ENCODE results near the gene IL1RAPL2.
A peak's percentile ranks its signal among the peaks of the same experiment; 100 is the strongest.

IL1RAPL2 gene

DNA sequence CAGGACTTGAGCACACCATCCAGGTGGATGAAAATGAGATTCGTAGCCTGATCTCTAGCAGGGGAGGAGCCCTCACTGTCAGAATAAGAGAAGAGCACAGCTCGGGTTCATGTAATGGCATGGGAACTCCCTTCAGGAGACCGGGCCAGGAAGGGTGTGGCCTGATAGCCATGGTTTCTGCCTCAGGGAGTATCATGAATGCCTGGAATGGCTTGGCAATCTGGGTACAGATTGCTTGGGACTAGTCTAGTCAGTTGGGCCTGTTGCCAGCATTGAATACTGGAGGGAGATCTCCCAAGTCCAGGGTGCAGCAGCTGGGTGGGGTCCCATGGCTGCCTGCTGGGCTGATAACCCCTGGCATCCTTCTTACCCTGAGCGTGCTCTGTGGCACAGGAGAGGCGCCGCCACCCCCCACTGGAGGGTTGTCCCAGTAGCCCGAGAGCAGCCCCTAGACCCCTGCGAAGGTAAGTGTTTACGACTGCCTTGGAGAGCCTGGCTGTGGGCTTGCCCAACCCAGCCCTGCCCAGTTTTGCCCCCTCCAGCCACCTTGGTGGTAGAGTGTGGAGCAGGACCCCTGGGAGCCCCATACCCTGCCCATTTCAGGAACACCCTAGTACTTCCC is 355.7 kb downstream of the IL1RAPL2 start:
- H3K27me3 ChIP-seq (replicated peaks; ENCODE audit: control insufficient read depth, insufficient read depth, low read length), result no peaks in the 10 kb centered on the region
- DNase-seq (ENCODE audit: extremely low read depth, insufficient read length), result peak; percentile 25
- TF ChIP-seq CTCF (IDR thresholded peaks at IDR 0.05; ENCODE audit: insufficient read depth, low read length, poor library complexity, severe bottlenecking), result no peak
- H3K4me3 ChIP-seq (replicated peaks; ENCODE audit: low read depth, low read length), result no peak overlapping the region
- H3K36me3 ChIP-seq (ENCODE audit: control insufficient read depth, insufficient read depth, low read length), result no peaks in the 10 kb centered on the region

DNA sequence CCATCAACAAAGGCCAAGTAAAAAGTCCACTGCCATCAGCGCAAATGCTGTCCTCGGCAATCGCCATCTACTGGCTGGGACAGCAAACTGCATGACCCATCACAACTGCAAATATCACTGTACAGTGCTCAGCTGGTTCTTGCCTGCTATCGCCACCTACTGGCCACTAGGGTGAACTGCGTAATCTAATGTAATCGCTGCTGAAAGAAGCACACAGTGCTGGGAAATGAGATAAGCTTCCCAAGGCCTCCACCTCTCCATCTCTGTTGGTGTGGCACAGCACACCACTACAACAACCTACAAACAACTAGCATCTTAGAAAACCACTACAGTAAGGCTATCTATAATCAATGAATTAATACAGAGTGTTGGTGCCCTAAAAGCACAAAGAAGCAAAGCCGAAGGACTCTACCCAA is 356.2 kb downstream of the IL1RAPL2 start:
- no peak for DNase-seq (ENCODE audit: extremely low read depth, insufficient read length)
- TF ChIP-seq CTCF (IDR thresholded peaks at IDR 0.05; ENCODE audit: insufficient read depth, low read length, poor library complexity, severe bottlenecking), result peak; percentile 100

DNA sequence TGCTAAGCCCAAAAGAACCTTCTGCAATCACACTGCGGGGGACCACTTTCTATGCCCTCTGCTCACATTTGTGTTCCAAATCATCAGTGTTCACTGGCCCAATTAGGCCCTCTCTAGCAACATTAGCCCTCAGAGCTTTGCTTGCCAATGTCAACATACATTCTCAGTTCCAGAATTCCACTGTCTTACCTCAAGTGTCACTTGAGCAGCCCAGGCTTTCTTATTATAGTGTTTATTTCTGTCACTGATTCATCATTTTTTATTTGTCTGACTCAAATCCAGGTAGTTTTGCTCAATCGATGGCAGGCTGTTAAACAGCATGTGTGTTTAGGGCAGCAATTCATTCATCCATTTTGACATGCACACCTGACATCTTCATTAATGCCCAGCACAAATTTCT is 363.3 kb downstream of the IL1RAPL2 start:
- H3K27me3 ChIP-seq (replicated peaks; ENCODE audit: control insufficient read depth, insufficient read depth, low read length), result no peaks in the 10 kb centered on the region
- no peaks in the 10 kb centered on the region for H3K36me3 ChIP-seq (ENCODE audit: control insufficient read depth, insufficient read depth, low read length)
- no peak for TF ChIP-seq CTCF (IDR thresholded peaks at IDR 0.05; ENCODE audit: insufficient read depth, low read length, poor library complexity, severe bottlenecking)
- no peak overlapping the region for H3K4me3 ChIP-seq (replicated peaks; ENCODE audit: low read depth, low read length)
- DNase-seq (ENCODE audit: extremely low read depth, insufficient read length), result no peak

More for the DNA sequence above, 356.2 kb downstream of the IL1RAPL2 start:
- H3K4me3 ChIP-seq (replicated peaks; ENCODE audit: low read depth, low read length), result no peak overlapping the region
- no peaks in the 10 kb centered on the region for H3K36me3 ChIP-seq (ENCODE audit: control insufficient read depth, insufficient read depth, low read length)
- H3K27me3 ChIP-seq (replicated peaks; ENCODE audit: control insufficient read depth, insufficient read depth, low read length), result no peaks in the 10 kb centered on the region

DNA sequence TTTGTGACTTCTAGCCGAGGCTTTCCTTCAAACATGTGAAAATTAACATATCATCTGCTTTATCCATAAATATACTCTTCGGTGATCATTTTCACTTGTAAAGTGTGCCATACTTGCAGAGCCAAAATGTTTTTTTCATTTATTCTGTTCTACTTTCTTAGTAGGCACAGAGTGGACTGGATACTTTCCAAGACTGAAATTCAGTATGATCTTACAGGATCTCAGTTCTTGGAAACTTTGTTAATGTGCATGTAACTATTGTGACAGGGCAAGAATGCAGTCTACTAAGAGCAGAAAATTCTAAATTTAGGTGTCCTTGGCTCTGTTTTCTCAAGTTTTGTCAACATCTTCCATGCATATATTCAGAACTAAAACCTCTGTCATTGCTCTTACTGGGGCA is 369.6 kb downstream of the IL1RAPL2 start:
- no peak overlapping the region for H3K4me3 ChIP-seq (replicated peaks; ENCODE audit: low read depth, low read length)
- TF ChIP-seq CTCF (IDR thresholded peaks at IDR 0.05; ENCODE audit: insufficient read depth, low read length, poor library complexity, severe bottlenecking), result no peak
- H3K27me3 ChIP-seq (replicated peaks; ENCODE audit: control insufficient read depth, insufficient read depth, low read length), result no peaks in the 10 kb centered on the region

DNA sequence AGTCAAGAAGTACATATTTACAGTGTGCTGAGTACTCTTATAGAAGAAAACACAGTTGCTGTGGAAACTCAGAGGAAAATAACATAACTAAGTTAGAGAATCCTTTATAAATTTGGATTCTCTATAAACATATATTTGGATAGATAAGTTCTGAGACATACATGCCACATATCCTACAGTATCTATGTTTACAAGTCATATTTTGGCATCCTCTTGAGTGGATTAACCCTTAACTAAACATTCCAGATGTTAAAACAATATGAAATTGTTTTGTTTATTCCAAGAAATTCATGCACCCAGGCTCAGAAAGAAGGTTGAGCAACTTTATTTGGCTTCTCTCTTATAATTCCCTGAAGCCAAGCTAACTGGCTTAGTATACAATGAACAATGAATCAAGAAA is 387.3 kb downstream of the IL1RAPL2 start:
- DNase-seq (ENCODE audit: extremely low read depth, insufficient read length), result no peak
- H3K36me3 ChIP-seq (ENCODE audit: control insufficient read depth, insufficient read depth, low read length), result no peaks in the 10 kb centered on the region
- TF ChIP-seq CTCF (IDR thresholded peaks at IDR 0.05; ENCODE audit: insufficient read depth, low read length, poor library complexity, severe bottlenecking), result no peak
- no peaks in the 10 kb centered on the region for H3K27me3 ChIP-seq (replicated peaks; ENCODE audit: control insufficient read depth, insufficient read depth, low read length)
- no peak overlapping the region for H3K4me3 ChIP-seq (replicated peaks; ENCODE audit: low read depth, low read length)

More for the DNA sequence above, 369.6 kb downstream of the IL1RAPL2 start:
- DNase-seq (ENCODE audit: extremely low read depth, insufficient read length), result no peak
- H3K36me3 ChIP-seq (ENCODE audit: control insufficient read depth, insufficient read depth, low read length), result no peaks in the 10 kb centered on the region

GRCh38 chrX:104961926-104962325 is 395.9 kb downstream of the IL1RAPL2 start:
- no peaks in the 10 kb centered on the region for H3K27me3 ChIP-seq (replicated peaks; ENCODE audit: control insufficient read depth, insufficient read depth, low read length)
- no peak for DNase-seq (ENCODE audit: extremely low read depth, insufficient read length)
- H3K36me3 ChIP-seq (ENCODE audit: control insufficient read depth, insufficient read depth, low read length), result no peaks in the 10 kb centered on the region
- no peak for TF ChIP-seq CTCF (IDR thresholded peaks at IDR 0.05; ENCODE audit: insufficient read depth, low read length, poor library complexity, severe bottlenecking)
- H3K4me3 ChIP-seq (replicated peaks; ENCODE audit: low read depth, low read length), result no peak overlapping the region

All from GM06990 (cell line).